HEK293T (cell line): ENCODE data around the gene RHNO1.
A peak's percentile ranks its signal among the peaks of the same experiment; 100 is the strongest.

Experiments
- CTCF ChIA-PET: fragments of 350-600 bp; formaldehyde crosslinking; extraction: SDS; loops from one replicate; lab custom pipeline; 2021; ENCODE audit warnings: antibody characterized with exemption, inconsistent platforms; lab: Yijun Ruan, JAX
- POLR2A ChIA-PET: fragments of 350-600 bp; formaldehyde crosslinking; extraction: SDS; loops from one replicate; lab custom pipeline; 2020; ENCODE audit warnings: antibody characterized with exemption, inconsistent platforms; lab: Yijun Ruan, JAX
- DNase-seq: peaks from one replicate; pipeline ENCODE4 v3.0.0; 2012; ENCODE audit warnings: mixed read lengths; ENCODE audit errors: extremely low spot score
- ARNT ChIP-seq: fragments of 450-650 bp; IDR thresholded peaks from 2 replicates; pipeline ENCODE4 v1.6.1; 2017; ENCODE audit warnings: mild to moderate bottlenecking
- BHLHE40 ChIP-seq: fragments of 450-650 bp; IDR thresholded peaks from 2 replicates; pipeline ENCODE4 v1.6.1; 2016; ENCODE audit warnings: mild to moderate bottlenecking, moderate library complexity, borderline replicate concordance
- CTBP1 ChIP-seq: fragments of 450-650 bp; IDR thresholded peaks from 2 replicates; pipeline ENCODE4 v1.6.1; 2016; ENCODE audit warnings: borderline replicate concordance
- ELF4 ChIP-seq: fragments of 450-650 bp; IDR thresholded peaks from 2 replicates; pipeline ENCODE4 v1.6.1; 2017; ENCODE audit warnings: antibody characterized with exemption
- FOXA1 ChIP-seq: fragments of 450-650 bp; IDR thresholded peaks from 2 replicates; pipeline ENCODE4 v1.6.1; 2016; ENCODE audit warnings: mild to moderate bottlenecking
- FOXK2 ChIP-seq: fragments of 450-650 bp; IDR thresholded peaks from 2 replicates; pipeline ENCODE4 v1.6.1; 2016; ENCODE audit warnings: mild to moderate bottlenecking
- FOXM1 ChIP-seq: fragments of 450-650 bp; IDR thresholded peaks from 2 replicates; pipeline ENCODE4 v1.6.1; 2017; ENCODE audit warnings: mild to moderate bottlenecking, borderline replicate concordance
- HDGF ChIP-seq: fragments of 450-650 bp; IDR thresholded peaks from 2 replicates; pipeline ENCODE4 v1.6.1; 2017; ENCODE audit warnings: antibody characterized with exemption, borderline replicate concordance
- L3MBTL2 ChIP-seq: fragments of 450-650 bp; conservative IDR thresholded peaks from 2 replicates; pipeline ENCODE4 v1.6.1; 2016; ENCODE audit warnings: mild to moderate bottlenecking
- LEF1 ChIP-seq: fragments of 450-650 bp; IDR thresholded peaks from 2 replicates; pipeline ENCODE4 v1.6.1; 2017; ENCODE audit warnings: mild to moderate bottlenecking, borderline replicate concordance
- NFRKB ChIP-seq: fragments of 450-650 bp; IDR thresholded peaks from 2 replicates; pipeline ENCODE4 v1.6.1; 2016; ENCODE audit warnings: mild to moderate bottlenecking, moderate library complexity
- PKNOX1 ChIP-seq: fragments of 450-650 bp; IDR thresholded peaks from 2 replicates; pipeline ENCODE4 v1.6.1; 2016
- SP1 ChIP-seq: fragments of 450-650 bp; IDR thresholded peaks from 2 replicates; pipeline ENCODE4 v1.6.1; 2017
- SUZ12 ChIP-seq: fragments of 450-650 bp; IDR thresholded peaks from 2 replicates; pipeline ENCODE4 v1.6.1; 2016; ENCODE audit warnings: mild to moderate bottlenecking
- TARDBP ChIP-seq: fragments of 450-650 bp; IDR thresholded peaks from 2 replicates; pipeline ENCODE4 v1.6.1; 2016
- ZNF384 ChIP-seq: fragments of 450-650 bp; IDR thresholded peaks from 2 replicates; pipeline ENCODE4 v1.6.1; 2016

Gene RHNO1

DNA sequence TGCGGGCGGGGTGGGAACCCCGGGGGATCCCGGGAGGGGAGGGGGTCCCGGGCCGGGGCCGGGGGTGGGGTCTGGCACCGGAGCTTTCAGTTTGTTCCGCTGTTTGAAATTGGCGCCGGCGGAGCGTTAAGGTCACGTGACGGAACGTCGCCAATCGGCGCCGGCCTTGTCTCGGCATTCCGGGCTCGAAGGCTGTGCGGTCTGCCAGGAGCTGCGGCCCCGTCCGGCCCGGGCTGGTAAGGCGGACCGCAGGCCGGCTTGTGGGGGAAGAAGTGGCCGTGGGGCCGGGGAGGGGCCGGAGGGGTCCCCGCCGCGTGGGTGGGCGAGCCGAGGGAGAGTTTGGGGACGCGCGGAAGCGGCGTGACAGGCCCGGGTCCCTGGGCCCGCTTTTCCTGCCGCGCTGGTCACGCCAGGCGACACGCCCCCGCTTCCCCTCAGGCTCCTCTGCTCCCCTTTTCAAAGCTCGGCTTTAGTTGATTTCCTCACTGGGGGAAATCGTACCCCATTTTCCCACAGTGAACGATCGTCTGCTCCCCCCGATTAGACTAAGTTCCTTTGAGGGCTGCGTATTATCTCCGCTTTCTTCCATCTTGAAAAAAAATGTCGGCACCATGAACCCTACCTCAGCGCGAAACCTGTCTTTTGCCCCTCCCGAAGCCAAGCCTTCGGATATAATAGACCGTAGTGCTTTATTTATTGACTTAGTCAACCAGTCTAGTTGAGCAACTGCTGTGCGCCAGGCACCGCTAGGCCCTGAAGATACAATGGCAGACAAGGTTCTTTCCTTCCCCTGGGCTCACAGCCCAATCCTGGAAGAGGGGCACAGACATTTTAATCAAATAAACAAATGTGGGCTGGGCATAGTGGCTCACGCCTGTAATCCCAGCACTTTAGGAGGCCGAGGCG, at the start of gene RHNO1, which contains the start of gene FOXM1:
Gene RHNO1, plus strand, starts transcription at position 177 of the 906 bp plus-strand sequence. CDS start 8,144 bp downstream, outside the sequence.
Gene FOXM1, minus strand, starts transcription at position 128 of the 906 bp plus-strand sequence. CDS start 2,696 bp downstream, outside the sequence.
- DNase-seq, result peak; percentile 88
- TF ChIP-seq PKNOX1 (no peak), L3MBTL2 (peak; percentile 57; the same call in 1 of the 2 replicates)
- ChIA-PET CTCF (interaction anchor here (1.4 kb wide), 1 partner anchor 8 kb away, joined by 8 read pairs; no protein-coding TSS in a partner anchor), POLR2A (interaction anchor here (0.7 to 2.7 kb wide), 10 partner anchors 8 to 81 kb away, joined by 3 to 23 read pairs (median 5); partner anchors contain the start of gene TULP3)

- ChIA-PET CTCF (interaction anchor here (0.6 kb wide), 1 partner anchor 628 kb away, joined by 5 read pairs; no protein-coding TSS in a partner anchor), POLR2A (no interaction called here)
- DNase-seq, result no peak
- TF ChIP-seq CTBP1, result no peak
- TF ChIP-seq FOXA1, result no peak
- no peak for TF ChIP-seq FOXK2
- TF ChIP-seq L3MBTL2, result no peak
- TF ChIP-seq SP1, result no peak
Observed at GRCh38 chr12:2829275-2829674, 47.7 kb upstream of the RHNO1 start.

GRCh38 chr12:2832550-2833127, 44.4 kb upstream of the RHNO1 start:
- TF ChIP-seq ELF4 (no peak), LEF1 (no peak), BHLHE40 (no peak), NFRKB (no peak), CTBP1 (no peak), ZNF384 (no peak), PKNOX1 (no peak), HDGF (no peak), FOXK2 (no peak), FOXA1 (no peak), SP1 (no peak), SUZ12 (no peak), TARDBP (no peak), L3MBTL2 (no peak), FOXM1 (no peak), ARNT (no peak)
- ChIA-PET POLR2A (no interaction called here), CTCF (interaction anchor here (0.9 kb wide), 1 partner anchor 21 kb away, joined by 5 read pairs; no protein-coding TSS in a partner anchor)
- no peak for DNase-seq

DNA sequence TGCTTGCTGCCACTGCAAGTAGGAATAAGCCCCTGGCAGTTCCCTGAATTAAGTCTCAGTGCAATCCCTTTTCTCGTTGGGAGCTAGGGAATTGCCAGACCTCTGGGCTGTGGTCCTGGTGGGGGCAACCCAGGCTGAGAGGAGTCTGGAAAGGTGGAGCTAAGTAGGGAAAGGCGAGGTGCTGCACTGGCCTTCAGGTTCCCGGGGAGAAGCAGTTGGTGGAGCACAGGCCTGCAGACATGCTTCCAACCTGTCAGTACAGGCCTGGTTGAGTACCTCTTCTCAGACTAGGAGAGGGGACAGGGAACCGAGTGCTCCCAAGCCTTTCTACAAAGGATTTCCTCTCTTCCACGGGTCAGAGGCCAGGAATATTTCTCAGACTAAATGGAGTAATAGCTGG, 43.7 kb upstream of the RHNO1 start:
- POLR2A ChIA-PET, result no interaction called here
- TF ChIP-seq ZNF384 (no peak), CTBP1 (no peak), FOXM1 (no peak), FOXA1 (no peak), SP1 (no peak), LEF1 (no peak), ELF4 (no peak), ARNT (no peak), SUZ12 (no peak)
- no peak for DNase-seq
- CTCF ChIA-PET, result interaction anchor here (1.1 kb wide), 1 partner anchor 12 kb away, joined by 6 read pairs; no protein-coding TSS in a partner anchor

DNA sequence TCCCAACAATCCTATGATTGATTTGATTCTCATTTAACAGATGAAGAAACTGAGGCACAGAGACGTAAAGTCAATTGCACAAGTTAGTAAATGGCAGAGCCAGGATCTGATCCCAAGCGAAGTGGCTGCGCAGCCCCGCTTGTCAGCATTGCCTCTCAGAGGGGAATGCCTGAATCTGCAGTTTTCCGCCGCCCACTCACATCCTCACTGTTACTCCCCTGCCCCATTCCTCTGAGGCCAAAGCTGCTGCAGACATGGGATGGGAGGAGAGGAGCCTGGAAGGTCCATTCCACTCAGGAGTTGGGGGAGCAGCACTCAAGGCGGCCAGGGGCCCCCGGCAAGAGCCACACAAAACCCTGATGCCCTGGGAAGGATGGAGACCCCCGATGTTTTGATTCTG, 43.2 kb upstream of the RHNO1 start:
- TF ChIP-seq SP1 (no peak), FOXM1 (no peak), ELF4 (no peak), FOXA1 (no peak), LEF1 (no peak), ARNT (no peak), CTBP1 (no peak), TARDBP (no peak), L3MBTL2 (no peak), ZNF384 (no peak), SUZ12 (no peak), BHLHE40 (no peak), PKNOX1 (no peak), FOXK2 (no peak), NFRKB (no peak), HDGF (no peak)
- ChIA-PET POLR2A (interaction anchor here (2.1 kb wide), 1 partner anchor 20 kb away, joined by 6 read pairs; no protein-coding TSS in a partner anchor), CTCF (interaction anchor here (1.1 kb wide), 2 partner anchors 11 to 20 kb away, joined by 4 to 6 read pairs; no protein-coding TSS in a partner anchor)
- DNase-seq, result no peak
